CD4-positive, alpha-beta memory T cell (primary cell): ENCODE measurements around the gene CHST14. TPM values are rescaled to one million over a fixed set of nuclear protein-coding genes. Genes with fewer than 3 reads are reported as not detected.

Source experiments
- CTCF ChIA-PET: fragments of 350-600 bp; sonication (Branson Sonifier 250); formaldehyde crosslinking; loops from one replicate; lab custom pipeline; 2021; ENCODE audit warnings: inconsistent platforms; ENCODE audit not compliant: partially characterized antibody; lab: Charles Lee
- POLR2A ChIA-PET: fragments of 350-600 bp; sonication (Branson Sonifier 250); formaldehyde crosslinking; loops from one replicate; lab custom pipeline; 2021; ENCODE audit not compliant: partially characterized antibody; lab: Charles Lee
- DNase-seq, 5 donors: peaks; one replicate each; pipeline versions ENCODE4 v3.0.0 to v3.0.0-alpha.2; 2020 to 2022; ENCODE audit warnings: mixed read lengths in 1 of 5
- H3K27ac ChIP-seq: one replicate; pipeline ENCODE4 v1.7.0; 2013; ENCODE audit warnings: low read depth, low read length
- H3K27me3 ChIP-seq: 2 replicates; pipeline ENCODE4 v1.7.0; 2013; ENCODE audit warnings: mild to moderate bottlenecking, low read length, moderate library complexity; ENCODE audit not compliant: insufficient read depth
- H3K36me3 ChIP-seq: 2 replicates; pipeline ENCODE4 v1.7.0; 2013; ENCODE audit warnings: mild to moderate bottlenecking, low read length, moderate library complexity; ENCODE audit not compliant: insufficient read depth
- H3K4me1 ChIP-seq: 2 replicates; pipeline ENCODE4 v1.7.0; 2013; ENCODE audit warnings: mild to moderate bottlenecking, low read length, moderate library complexity; ENCODE audit not compliant: insufficient read depth
- H3K4me3 ChIP-seq, 2 donors: one replicate each; pipeline ENCODE4 v1.7.0; 2013; ENCODE audit warnings: low read length in 2 of 2, mild to moderate bottlenecking in 1 of 2
- H3K9me3 ChIP-seq, 2 donors: one replicate each; pipeline ENCODE4 v1.7.0; 2013; ENCODE audit warnings: low read length in 2 of 2, control low read depth in 1 of 2; ENCODE audit not compliant: control insufficient read depth in 1 of 2
- H3K27ac Mint-ChIP-seq, 7 donors: one replicate each; pipeline ENCODE4 v1.8.0; 2020 to 2021; ENCODE audit warnings: mixed read lengths in 7 of 7, mild to moderate bottlenecking in 6 of 7, inconsistent platforms in 3 of 7, moderate library complexity in 3 of 7
- H3K27me3 Mint-ChIP-seq, 2 donors: one replicate each; pipeline ENCODE4 v1.8.0; 2020 to 2021; ENCODE audit warnings: mixed read lengths in 2 of 2
- H3K36me3 Mint-ChIP-seq, 2 donors: one replicate each; pipeline ENCODE4 v1.8.0; 2020 to 2021; ENCODE audit warnings: mixed read lengths in 2 of 2, inconsistent platforms in 1 of 2, mild to moderate bottlenecking in 1 of 2
- H3K4me1 Mint-ChIP-seq, 4 donors: one replicate each; pipeline ENCODE4 v1.8.0; 2020 to 2021; ENCODE audit warnings: mixed read lengths in 4 of 4, mild to moderate bottlenecking in 1 of 4
- H3K4me3 Mint-ChIP-seq, 8 donors: one replicate each; pipeline ENCODE4 v1.8.0; 2020 to 2021; ENCODE audit warnings: mixed read lengths in 8 of 8, mild to moderate bottlenecking in 7 of 8, moderate library complexity in 6 of 8, inconsistent platforms in 3 of 8
- H3K9me3 Mint-ChIP-seq, 8 donors: one replicate each; pipeline ENCODE4 v1.8.0; 2020 to 2021; ENCODE audit warnings: mixed read lengths in 8 of 8, mild to moderate bottlenecking in 5 of 8, inconsistent platforms in 3 of 8, moderate library complexity in 1 of 8
- intact Hi-C: fragments of 100-400 bp; cut with micrococcal nuclease; formaldehyde crosslinking; loops from one replicate; pipeline ENCODE4 v1.15.1; 2023
- polyA plus RNA-seq, 2 donors: library from polyadenylated mRNA; unstranded; fragments of 300-500 nt; fragmentation: Illumina TruSeq; gene quantifications; one replicate each; pipeline ENCODE4 v1.2.3, GENCODE V29; 2021
- total RNA-seq, 2 experiments: library from RNA; stranded (reverse); gene quantifications; one replicate each; pipeline ENCODE4 v1.2.3, GENCODE V29; 2021

The CHST14 gene, protein sequence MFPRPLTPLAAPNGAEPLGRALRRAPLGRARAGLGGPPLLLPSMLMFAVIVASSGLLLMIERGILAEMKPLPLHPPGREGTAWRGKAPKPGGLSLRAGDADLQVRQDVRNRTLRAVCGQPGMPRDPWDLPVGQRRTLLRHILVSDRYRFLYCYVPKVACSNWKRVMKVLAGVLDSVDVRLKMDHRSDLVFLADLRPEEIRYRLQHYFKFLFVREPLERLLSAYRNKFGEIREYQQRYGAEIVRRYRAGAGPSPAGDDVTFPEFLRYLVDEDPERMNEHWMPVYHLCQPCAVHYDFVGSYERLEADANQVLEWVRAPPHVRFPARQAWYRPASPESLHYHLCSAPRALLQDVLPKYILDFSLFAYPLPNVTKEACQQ
- total RNA-seq (10 to 100 TPM in 1 of 2 experiments, 1 to 10 TPM in 1; 9.1 to 10.5 TPM), polyA plus RNA-seq (1 to 10 TPM in 1 of 2 donors, under 1 TPM in 1; 0.64 to 1.5 TPM)

GRCh38 chr15:40470423-40471104 is at the start of gene CHST14:
Gene CHST14 (plus strand): TSS chr15:40470984. CDS start chr15:40471214, 230 bp downstream.
- H3K4me1 ChIP-seq, result peaks cover 23% of the 10 kb centered on the region
- peaks cover 12 to 30% (median 22%) of the 10 kb centered on the region in 4 donors for H3K4me1 Mint-ChIP-seq
- intact Hi-C loops, result loop anchor here (2.0 to 5.0 kb wide), 2 partner anchors 16 to 33 kb away; no protein-coding TSS in a partner anchor
- no peaks in the 10 kb centered on the region for H3K9me3 Mint-ChIP-seq
- peak within 1 kb of the TSS; percentile 87 to 94 (median 90) for H3K27ac Mint-ChIP-seq
- no peaks in the 10 kb centered on the region for H3K27me3 Mint-ChIP-seq
- peak within 1 kb of the TSS; percentile 58 to 74 for H3K4me3 ChIP-seq
- H3K27ac ChIP-seq, result peak within 1 kb of the TSS; percentile 70
- H3K36me3 Mint-ChIP-seq, result peaks cover 1 to 16% of the 10 kb centered on the region in 2 donors
- H3K36me3 ChIP-seq, result peaks cover 6% of the 10 kb centered on the region
- no peaks in the 10 kb centered on the region for H3K27me3 ChIP-seq
- CTCF ChIA-PET, result interaction anchor here (1.0 to 2.3 kb wide), 2 partner anchors 30 to 37 kb away, joined by 5 to 7 read pairs; partner anchors contain the start of gene BAHD1
- peak within 1 kb of the TSS; percentile 87 to 93 (median 90) for H3K4me3 Mint-ChIP-seq
- peak; percentile 42 to 70 (median 58) for DNase-seq
- H3K9me3 ChIP-seq, result no peaks in the 10 kb centered on the region
- POLR2A ChIA-PET, result interaction anchor here (1.0 to 1.2 kb wide), 4 partner anchors 14 to 73 kb away, joined by 3 to 4 read pairs (median 4); no protein-coding TSS in a partner anchor

- Histone ChIP-seq H3K36me3 (no peaks in the 10 kb centered on the region), H3K4me3 (no peak overlapping the region), H3K27ac (no peak overlapping the region), H3K9me3 (no peaks in the 10 kb centered on the region), H3K27me3 (no peaks in the 10 kb centered on the region), H3K4me1 (peaks cover 8% of the 10 kb centered on the region)
- Mint-ChIP-seq H3K36me3 (peaks cover 0 to 7% of the 10 kb centered on the region in 2 donors), H3K4me1 (peaks cover 0 to 5% (median 0%) of the 10 kb centered on the region in 4 donors), H3K4me3 (no peak overlapping the region), H3K9me3 (peaks cover 0 to 2% (median 0%) of the 10 kb centered on the region in 8 donors), H3K27ac (peak overlapping the region in 1 of 7 donors; percentile 40), H3K27me3 (no peaks in the 10 kb centered on the region)
- ChIA-PET CTCF (interaction anchor here (0.7 to 11.7 kb wide), 20 partner anchors 11 to 142 kb away, joined by 3 to 235 read pairs (median 7); partner anchors contain the start of genes BAHD1, CCDC9B, INAFM2 and IVD), POLR2A (interaction anchor here (0.7 to 1.6 kb wide), 6 partner anchors 16 to 84 kb away, joined by 3 to 10 read pairs (median 4); partner anchors contain the start of gene IVD)
- DNase-seq, result peak; percentile 73 to 77 (median 74)
- intact Hi-C loops, result loop anchor here (1.0 kb wide), 3 partner anchors 53 to 100 kb away; no protein-coding TSS in a partner anchor
Measured at GRCh38 chr15:40421246-40422157, 49.3 kb upstream of the CHST14 start.

GRCh38 chr15:40424483-40425115 is 46.2 kb upstream of the CHST14 start:
- no peak overlapping the region for H3K4me3 ChIP-seq
- no peaks in the 10 kb centered on the region for H3K9me3 ChIP-seq
- Mint-ChIP-seq H3K27ac (peak overlapping the region in 2 of 7 donors; percentile 11 to 19), H3K9me3 (peaks cover 0 to 2% (median 0%) of the 10 kb centered on the region in 8 donors), H3K4me3 (no peak overlapping the region), H3K27me3 (no peaks in the 10 kb centered on the region), H3K4me1 (peaks cover 0 to 5% (median 0%) of the 10 kb centered on the region in 4 donors), H3K36me3 (peaks cover 1 to 5% of the 10 kb centered on the region in 2 donors)
- no peak for DNase-seq
- H3K4me1 ChIP-seq, result peaks cover 8% of the 10 kb centered on the region
- H3K27me3 ChIP-seq, result no peaks in the 10 kb centered on the region
- POLR2A ChIA-PET, result no interaction called here
- CTCF ChIA-PET, result interaction anchor here (0.6 to 11.7 kb wide), 12 partner anchors 10 to 151 kb away, joined by 3 to 235 read pairs (median 4); partner anchors contain the start of gene CCDC9B
- H3K36me3 ChIP-seq, result no peaks in the 10 kb centered on the region
- intact Hi-C loops, result no loop called here
- H3K27ac ChIP-seq, result no peak overlapping the region

GRCh38 chr15:40425681-40426080 is 45.1 kb upstream of the CHST14 start:
- no peak overlapping the region for H3K4me3 ChIP-seq
- POLR2A ChIA-PET, result interaction anchor here (0.6 kb wide), 1 partner anchor 18 kb away, joined by 3 read pairs; no protein-coding TSS in a partner anchor

GRCh38 chr15:40427188-40427587 is 43.6 kb upstream of the CHST14 start:
- peaks cover 1 to 5% of the 10 kb centered on the region in 2 donors for H3K36me3 Mint-ChIP-seq
- Histone ChIP-seq H3K9me3 (no peaks in the 10 kb centered on the region), H3K27ac (no peak overlapping the region), H3K36me3 (no peaks in the 10 kb centered on the region), H3K27me3 (no peaks in the 10 kb centered on the region), H3K4me3 (no peak overlapping the region), H3K4me1 (no peaks in the 10 kb centered on the region)
- no peaks in the 10 kb centered on the region for H3K4me1 Mint-ChIP-seq
- no peaks in the 10 kb centered on the region for H3K27me3 Mint-ChIP-seq
- CTCF ChIA-PET, result interaction anchor here (11.7 kb wide), 1 partner anchor 85 kb away, joined by 235 read pairs; the partner anchor contains the start of gene CCDC9B
- no peak overlapping the region for H3K27ac Mint-ChIP-seq
- H3K9me3 Mint-ChIP-seq, result peaks cover 0 to 2% (median 0%) of the 10 kb centered on the region in 8 donors
- no peak for DNase-seq
- H3K4me3 Mint-ChIP-seq, result no peak overlapping the region
- intact Hi-C loops, result no loop called here
- POLR2A ChIA-PET, result no interaction called here

More at GRCh38 chr15:40425681-40426080, 45.1 kb upstream of the CHST14 start:
- Mint-ChIP-seq H3K27ac (no peak overlapping the region), H3K36me3 (peaks cover 1 to 5% of the 10 kb centered on the region in 2 donors), H3K4me1 (peaks cover 0 to 5% (median 0%) of the 10 kb centered on the region in 4 donors), H3K9me3 (peaks cover 0 to 2% (median 0%) of the 10 kb centered on the region in 8 donors), H3K27me3 (no peaks in the 10 kb centered on the region), H3K4me3 (no peak overlapping the region)
- no peaks in the 10 kb centered on the region for H3K9me3 ChIP-seq
- H3K36me3 ChIP-seq, result no peaks in the 10 kb centered on the region
- H3K27ac ChIP-seq, result no peak overlapping the region
- H3K4me1 ChIP-seq, result peaks cover 8% of the 10 kb centered on the region
- CTCF ChIA-PET, result interaction anchor here (0.7 to 11.7 kb wide), 8 partner anchors 14 to 152 kb away, joined by 3 to 235 read pairs (median 4); partner anchors contain the start of genes ANKRD63 and CCDC9B
- no peak for DNase-seq
- intact Hi-C loops, result no loop called here
- H3K27me3 ChIP-seq, result no peaks in the 10 kb centered on the region

- H3K4me1 Mint-ChIP-seq, result no peaks in the 10 kb centered on the region
- H3K9me3 ChIP-seq, result no peaks in the 10 kb centered on the region
- no peaks in the 10 kb centered on the region for H3K27me3 Mint-ChIP-seq
- no peaks in the 10 kb centered on the region for H3K4me1 ChIP-seq
- H3K27ac Mint-ChIP-seq, result peak overlapping the region in 1 of 7 donors; percentile 80
- DNase-seq, result no peak
- H3K36me3 ChIP-seq, result no peaks in the 10 kb centered on the region
- no peak overlapping the region for H3K4me3 ChIP-seq
- no peaks in the 10 kb centered on the region for H3K27me3 ChIP-seq
- ChIA-PET POLR2A (no interaction called here), CTCF (no interaction called here)
- no peak overlapping the region for H3K4me3 Mint-ChIP-seq
- peaks cover 0 to 2% (median 0%) of the 10 kb centered on the region in 8 donors for H3K9me3 Mint-ChIP-seq
- H3K27ac ChIP-seq, result no peak overlapping the region
- intact Hi-C loops, result no loop called here
- peaks cover 1 to 5% of the 10 kb centered on the region in 2 donors for H3K36me3 Mint-ChIP-seq
Measured at GRCh38 chr15:40428185-40428584, 42.6 kb upstream of the CHST14 start.
